H9 (cell line): ENCODE results near the gene B3GALT5. TPM values are rescaled to one million over a fixed set of nuclear protein-coding genes. Genes with fewer than 3 reads are reported as not detected.

Source experiments
- DNase-seq: peaks from one replicate; pipeline ENCODE4 v3.0.0-alpha.2; 2017
- H2AFZ ChIP-seq: one replicate; pipeline ENCODE4 v1.6.1; 2013; ENCODE audit warnings: mild to moderate bottlenecking, low read length, control low read depth, moderate library complexity
- H2AK5ac ChIP-seq: 2 replicates; pipeline ENCODE4 v1.6.1; 2013; ENCODE audit warnings: low read length, control low read depth, mixed read lengths; ENCODE audit not compliant: insufficient read length
- H2BK120ac ChIP-seq: one replicate; pipeline ENCODE4 v1.6.1; 2013; ENCODE audit warnings: low read depth, mild to moderate bottlenecking, low read length, control low read depth, inconsistent platforms; ENCODE audit not compliant: poor library complexity, severe bottlenecking
- H2BK12ac ChIP-seq: 2 replicates; pipeline ENCODE4 v1.6.1; 2013; ENCODE audit warnings: low read length, control low read depth, mixed read lengths, low read depth; ENCODE audit not compliant: insufficient read length
- H2BK15ac ChIP-seq: 2 replicates; pipeline ENCODE4 v1.6.1; 2013; ENCODE audit warnings: low read depth, low read length, control low read depth
- H2BK20ac ChIP-seq: one replicate; pipeline ENCODE4 v1.6.1; 2013; ENCODE audit warnings: low read depth, mild to moderate bottlenecking, low read length, control low read depth, inconsistent platforms; ENCODE audit not compliant: poor library complexity, severe bottlenecking
- H2BK5ac ChIP-seq: 2 replicates; pipeline ENCODE4 v1.6.1; 2013; ENCODE audit warnings: low read length, control low read depth, mixed read lengths; ENCODE audit not compliant: insufficient read length
- H3K14ac ChIP-seq: 2 replicates; pipeline ENCODE4 v1.6.1; 2013; ENCODE audit warnings: low read length, control low read depth; ENCODE audit not compliant: insufficient read depth
- H3K18ac ChIP-seq: 2 replicates; pipeline ENCODE4 v1.6.1; 2013; ENCODE audit warnings: low read depth, mild to moderate bottlenecking, mixed read lengths, low read length, control low read depth; ENCODE audit not compliant: insufficient read length
- H3K23ac ChIP-seq: 2 replicates; pipeline ENCODE4 v1.6.1; 2013; ENCODE audit warnings: low read length, control low read depth, mixed read lengths, low read depth; ENCODE audit not compliant: insufficient read length
- H3K23me2 ChIP-seq: 2 replicates; pipeline ENCODE4 v1.6.1; 2013; ENCODE audit warnings: low read depth, mild to moderate bottlenecking, mixed read lengths, low read length, control low read depth; ENCODE audit not compliant: insufficient read length, poor library complexity, severe bottlenecking
- H3K27ac ChIP-seq: 2 replicates; pipeline ENCODE4 v1.5.1; 2013; ENCODE audit warnings: low read length, control low read depth, mixed read lengths, low read depth; ENCODE audit not compliant: insufficient read length
- H3K27me3 ChIP-seq: 2 replicates; pipeline ENCODE4 v1.6.1; 2013; ENCODE audit warnings: low read length, control low read depth, inconsistent platforms; ENCODE audit not compliant: insufficient read depth
- H3K4ac ChIP-seq: 2 replicates; pipeline ENCODE4 v1.6.1; 2013; ENCODE audit warnings: low read depth, mild to moderate bottlenecking, control low read depth, inconsistent platforms, low read length, moderate library complexity
- H3K4me1 ChIP-seq: 2 replicates; pipeline ENCODE4 v1.6.1; 2013; ENCODE audit warnings: low read length, control low read depth, inconsistent platforms; ENCODE audit not compliant: insufficient read depth
- H3K4me2 ChIP-seq: 2 replicates; pipeline ENCODE4 v1.6.1; 2013; ENCODE audit warnings: low read length, control low read depth, mixed read lengths; ENCODE audit not compliant: insufficient read length, insufficient read depth
- H3K56ac ChIP-seq: 2 replicates; pipeline ENCODE4 v1.6.1; 2013; ENCODE audit warnings: low read depth, mild to moderate bottlenecking, mixed read lengths, low read length, control low read depth; ENCODE audit not compliant: insufficient read length
- H3K79me1 ChIP-seq: 2 replicates; pipeline ENCODE4 v1.6.1; 2013; ENCODE audit warnings: low read depth, mild to moderate bottlenecking, moderate library complexity, low read length, control low read depth, inconsistent platforms; ENCODE audit not compliant: insufficient read depth, poor library complexity, severe bottlenecking
- H3K79me2 ChIP-seq: 2 replicates; pipeline ENCODE4 v1.6.1; 2013; ENCODE audit warnings: low read length, control low read depth, inconsistent platforms; ENCODE audit not compliant: insufficient read depth
- H3K9ac ChIP-seq: 2 replicates; pipeline ENCODE4 v1.6.1; 2013; ENCODE audit warnings: low read length, control low read depth, mixed read lengths; ENCODE audit not compliant: insufficient read length; ENCODE audit errors: extremely low read depth
- H3K9me3 ChIP-seq: one replicate; pipeline ENCODE4 v1.6.1; 2013; ENCODE audit warnings: low read depth, low read length, inconsistent platforms; ENCODE audit not compliant: control insufficient read depth
- H3T11ph ChIP-seq: one replicate; pipeline ENCODE4 v1.6.1; 2013; ENCODE audit warnings: mild to moderate bottlenecking, low read length, control low read depth, inconsistent platforms
- H4K20me1 ChIP-seq: one replicate; pipeline ENCODE4 v1.6.1; 2013; ENCODE audit not compliant: control insufficient read depth, insufficient read length, insufficient read depth
- H4K5ac ChIP-seq: 2 replicates; pipeline ENCODE4 v1.6.1; 2013; ENCODE audit warnings: low read depth, mild to moderate bottlenecking, mixed read lengths, low read length, control low read depth; ENCODE audit not compliant: insufficient read length
- H4K8ac ChIP-seq: replicated peaks from 2 replicates; pipeline ENCODE4 v1.6.1; 2013; ENCODE audit warnings: low read length, control low read depth, mixed read lengths, low read depth; ENCODE audit not compliant: insufficient read length
- H4K91ac ChIP-seq: 2 replicates; pipeline ENCODE4 v1.6.1; 2013; ENCODE audit warnings: low read depth, mild to moderate bottlenecking, moderate library complexity, mixed read lengths, low read length, control low read depth; ENCODE audit not compliant: insufficient read length
- H3K27ac Mint-ChIP-seq, 3 experiments: 2 replicates in 2 of 3; 3 replicates in 1 of 3; pipeline ENCODE4 v1.8.0; 2020 to 2021; ENCODE audit warnings: mixed read lengths in 3 of 3, mild to moderate bottlenecking in 1 of 3, moderate library complexity in 1 of 3
- H3K27me3 Mint-ChIP-seq: 2 replicates; pipeline ENCODE4 v1.8.0; 2021; ENCODE audit warnings: low read depth, mild to moderate bottlenecking, moderate library complexity, mixed read lengths
- H3K36me3 Mint-ChIP-seq, 3 experiments: 2 replicates in 2 of 3; 3 replicates in 1 of 3; pipeline ENCODE4 v1.8.0; 2020 to 2021; ENCODE audit warnings: low read depth in 3 of 3, mixed read lengths in 3 of 3; ENCODE audit not compliant: insufficient read depth in 1 of 3
- H3K4me1 Mint-ChIP-seq, 2 experiments: 2 replicates each; pipeline ENCODE4 v1.8.0; 2020; ENCODE audit warnings: mixed read lengths in 2 of 2
- H3K4me3 Mint-ChIP-seq, 2 experiments: 2 replicates in 1 of 2; 3 replicates in 1 of 2; pipeline ENCODE4 v1.8.0; 2020 to 2021; ENCODE audit warnings: mild to moderate bottlenecking in 2 of 2, mixed read lengths in 2 of 2, moderate library complexity in 1 of 2
- H3K9me3 Mint-ChIP-seq, 2 experiments: 2 replicates in 1 of 2; 3 replicates in 1 of 2; pipeline ENCODE4 v1.8.0; 2020; ENCODE audit warnings: mild to moderate bottlenecking in 2 of 2, mixed read lengths in 2 of 2, moderate library complexity in 1 of 2
- WGBS: extraction: QIAGEN DNeasy Blood & Tissue Kit; methylation state at CpG from one replicate; pipeline ENCODE4 v1.1.7; 2013; ENCODE audit warnings: missing lambda C conversion rate, low lambda C conversion rate, mixed read lengths; ENCODE audit not compliant: insufficient read length; ENCODE audit errors: extremely low coverage; 5-methylcytosine and 5-hydroxymethylcytosine counted together
- total RNA-seq: library from RNA; stranded (reverse); gene quantifications from 2 replicates; pipeline ENCODE4 v1.2.1, GENCODE V29; 2021
- TF ChIP-seq, protein P1 (sequence below): fragments of 200-600 bp; sonication (generic); conservative IDR thresholded peaks from 3 replicates; pipeline ENCODE4 v1.8.0; 2021; ENCODE audit warnings: antibody characterized with exemption, mild to moderate bottlenecking

Gene B3GALT5
- total RNA-seq, 1 experiment from 2014 or later = 24.7 TPM

- H3K4ac ChIP-seq = no peak overlapping the region
- no peak for DNase-seq
- Mint-ChIP-seq H3K4me1 (peaks cover 61 to 63% of the 10 kb centered on the region in 2 experiments), H3K4me3 (no peak overlapping the region; a peak in 1 of 5 replicates), H3K27me3 (no peaks in the 10 kb centered on the region), H3K9me3 (no peaks in the 10 kb centered on the region), H3K27ac (peak overlapping the region; percentile 22 to 78 (median 31); a peak in 3 of 7 replicates), H3K36me3 (peaks cover 26 to 44% (median 32%) of the 10 kb centered on the region in 3 experiments)
- H2BK20ac ChIP-seq = no peak overlapping the region
- H3K79me1 ChIP-seq = peaks cover 6% of the 10 kb centered on the region
- no peak overlapping the region for H3T11ph ChIP-seq
- H3K27ac ChIP-seq = no peak overlapping the region
- H2BK15ac ChIP-seq = no peak overlapping the region
- H2BK5ac ChIP-seq = no peak overlapping the region
- H3K14ac ChIP-seq = no peak overlapping the region
- peaks cover 24% of the 10 kb centered on the region for H3K4me1 ChIP-seq
- H3K23me2 ChIP-seq = no peaks in the 10 kb centered on the region
- H3K18ac ChIP-seq = no peak overlapping the region
- no peaks in the 10 kb centered on the region for H3K9me3 ChIP-seq
- H3K56ac ChIP-seq = no peak overlapping the region
- H4K8ac ChIP-seq = no peak overlapping the region
- H3K27me3 ChIP-seq = no peaks in the 10 kb centered on the region
- no peak overlapping the region for H3K4me2 ChIP-seq
- TF ChIP-seq, protein P1, sequence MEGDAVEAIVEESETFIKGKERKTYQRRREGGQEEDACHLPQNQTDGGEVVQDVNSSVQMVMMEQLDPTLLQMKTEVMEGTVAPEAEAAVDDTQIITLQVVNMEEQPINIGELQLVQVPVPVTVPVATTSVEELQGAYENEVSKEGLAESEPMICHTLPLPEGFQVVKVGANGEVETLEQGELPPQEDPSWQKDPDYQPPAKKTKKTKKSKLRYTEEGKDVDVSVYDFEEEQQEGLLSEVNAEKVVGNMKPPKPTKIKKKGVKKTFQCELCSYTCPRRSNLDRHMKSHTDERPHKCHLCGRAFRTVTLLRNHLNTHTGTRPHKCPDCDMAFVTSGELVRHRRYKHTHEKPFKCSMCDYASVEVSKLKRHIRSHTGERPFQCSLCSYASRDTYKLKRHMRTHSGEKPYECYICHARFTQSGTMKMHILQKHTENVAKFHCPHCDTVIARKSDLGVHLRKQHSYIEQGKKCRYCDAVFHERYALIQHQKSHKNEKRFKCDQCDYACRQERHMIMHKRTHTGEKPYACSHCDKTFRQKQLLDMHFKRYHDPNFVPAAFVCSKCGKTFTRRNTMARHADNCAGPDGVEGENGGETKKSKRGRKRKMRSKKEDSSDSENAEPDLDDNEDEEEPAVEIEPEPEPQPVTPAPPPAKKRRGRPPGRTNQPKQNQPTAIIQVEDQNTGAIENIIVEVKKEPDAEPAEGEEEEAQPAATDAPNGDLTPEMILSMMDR = no peak
- WGBS = no CpG with 5 or more reads among the region's 6 CpGs
- no peak overlapping the region for H2AK5ac ChIP-seq
- no peak overlapping the region for H3K9ac ChIP-seq
- H2BK120ac ChIP-seq = no peak overlapping the region
- no peak overlapping the region for H3K23ac ChIP-seq
- no peaks in the 10 kb centered on the region for H4K20me1 ChIP-seq
- no peak overlapping the region for H4K5ac ChIP-seq
- H4K91ac ChIP-seq = no peak overlapping the region
- peaks cover 15% of the 10 kb centered on the region; the same call in 1 of the 2 replicates for H3K79me2 ChIP-seq
- H2BK12ac ChIP-seq = no peak overlapping the region
- H2AFZ ChIP-seq = no peak overlapping the region
Measured at GRCh38 chr21:39644062-39644560, 31.4 kb downstream of the B3GALT5 start.
